HEK293 (cell line): ENCODE data around the gene TWIST2.

Experiments used
- CTCF ChIA-PET: fragments of 350-600 bp; formaldehyde crosslinking; extraction: SDS; loops from one replicate; lab custom pipeline; 2021; ENCODE audit warnings: antibody characterized with exemption; lab: Yijun Ruan, JAX
- POLR2A ChIA-PET: fragments of 300-600 bp; formaldehyde crosslinking; extraction: SDS; loops from one replicate; lab custom pipeline; 2020; ENCODE audit warnings: antibody characterized with exemption, inconsistent platforms; lab: Yijun Ruan, JAX
- H3K27ac ChIP-seq: fragments of 200-500 bp; sonication (Bioruptor generic); 2 replicates; pipeline ENCODE4 v1.5.1; 2014; ENCODE audit warnings: low read depth, low read length, control low read depth, inconsistent platforms; ENCODE audit errors: extremely low read depth
- H3K36me3 ChIP-seq, 2 experiments: fragments of 200-500 bp in 1 of 2; sonication (Bioruptor generic) in 1 of 2; 1 replicate in 1 of 2; 2 replicates in 1 of 2; pipeline ENCODE4 v1.5.1; 2014 to 2017; ENCODE audit warnings: inconsistent platforms in 2 of 2, low read length in 2 of 2; ENCODE audit not compliant: control insufficient read depth in 2 of 2, insufficient read depth in 1 of 2
- H3K4me1 ChIP-seq: fragments of 200-500 bp; sonication (Bioruptor generic); 2 replicates; pipeline ENCODE4 v1.5.1; 2014; ENCODE audit warnings: mild to moderate bottlenecking, low read length, inconsistent platforms; ENCODE audit not compliant: control insufficient read depth, insufficient read depth
- H3K4me3 ChIP-seq: 2 replicates; pipeline ENCODE4 v1.5.1; 2011; ENCODE audit warnings: low read depth, mild to moderate bottlenecking, control low read depth, low read length, moderate library complexity
- H3K9me3 ChIP-seq: fragments of 200-500 bp; sonication (Bioruptor generic); 2 replicates; pipeline ENCODE4 v1.5.1; 2014; ENCODE audit warnings: low read depth, low read length, inconsistent platforms; ENCODE audit not compliant: control insufficient read depth, insufficient read depth
- PRDM2 ChIP-seq: fragments of 450-650 bp; formaldehyde crosslinking; IDR thresholded peaks from 2 replicates; pipeline ENCODE4 v1.5.1; 2016; ENCODE audit warnings: missing biosample characterization, missing genetic modification characterization, borderline replicate concordance
- REPIN1 ChIP-seq: fragments of 450-650 bp; formaldehyde crosslinking; IDR thresholded peaks from 2 replicates; pipeline ENCODE4 v1.5.1; 2017; ENCODE audit warnings: missing biosample characterization, missing genetic modification characterization, low read depth
- TSHZ1 ChIP-seq: fragments of 450-650 bp; formaldehyde crosslinking; IDR thresholded peaks from 2 replicates; pipeline ENCODE4 v1.5.1; 2016; ENCODE audit warnings: missing biosample characterization, missing genetic modification characterization, borderline replicate concordance
- ZBTB6 ChIP-seq: fragments of 450-650 bp; formaldehyde crosslinking; IDR thresholded peaks from 2 replicates; pipeline ENCODE4 v1.5.1; 2017; ENCODE audit warnings: missing biosample characterization, missing genetic modification characterization
- ZEB2 ChIP-seq: fragments of 450-650 bp; formaldehyde crosslinking; IDR thresholded peaks from 2 replicates; pipeline ENCODE4 v1.5.1; 2016; ENCODE audit warnings: missing biosample characterization, missing genetic modification characterization
- ZNF10 ChIP-seq: fragments of 450-650 bp; formaldehyde crosslinking; IDR thresholded peaks from 2 replicates; pipeline ENCODE4 v1.5.1; 2017; ENCODE audit warnings: missing biosample characterization, missing genetic modification characterization
- ZNF211 ChIP-seq: fragments of 450-650 bp; formaldehyde crosslinking; IDR thresholded peaks from 2 replicates; pipeline ENCODE4 v1.5.1; 2016; ENCODE audit warnings: low read depth, missing biosample characterization, missing genetic modification characterization
- ZNF26 ChIP-seq: fragments of 450-650 bp; formaldehyde crosslinking; IDR thresholded peaks from 2 replicates; pipeline ENCODE4 v1.5.1; 2016; ENCODE audit warnings: missing biosample characterization, missing genetic modification characterization
- ZNF37A ChIP-seq: fragments of 450-650 bp; IDR thresholded peaks from 2 replicates; pipeline ENCODE4 v1.5.1; 2018; ENCODE audit warnings: missing biosample characterization, missing genetic modification characterization
- ZNF488 ChIP-seq: fragments of 450-650 bp; formaldehyde crosslinking; IDR thresholded peaks from 2 replicates; pipeline ENCODE4 v1.5.1; 2016; ENCODE audit warnings: missing biosample characterization, missing genetic modification characterization
- ZNF596 ChIP-seq: fragments of 450-650 bp; IDR thresholded peaks from 2 replicates; pipeline ENCODE4 v1.5.0; 2018; ENCODE audit warnings: missing biosample characterization, mild to moderate bottlenecking, missing genetic modification characterization, moderate library complexity
- ZNF670 ChIP-seq: fragments of 450-650 bp; formaldehyde crosslinking; IDR thresholded peaks from 2 replicates; pipeline ENCODE4 v1.5.1; 2016; ENCODE audit warnings: missing biosample characterization, missing genetic modification characterization, low read depth
- ZNF747 ChIP-seq: fragments of 450-650 bp; formaldehyde crosslinking; IDR thresholded peaks from 2 replicates; pipeline ENCODE4 v1.5.1; 2016; ENCODE audit warnings: missing biosample characterization, missing genetic modification characterization
- ZNF837 ChIP-seq: fragments of 450-650 bp; formaldehyde crosslinking; IDR thresholded peaks from 2 replicates; pipeline ENCODE4 v1.5.1; 2016; ENCODE audit warnings: missing biosample characterization, missing genetic modification characterization
- ZNF843 ChIP-seq: fragments of 450-650 bp; formaldehyde crosslinking; IDR thresholded peaks from 2 replicates; pipeline ENCODE4 v1.5.1; 2016; ENCODE audit warnings: missing biosample characterization, missing genetic modification characterization
- TF ChIP-seq, protein P1 (sequence below): fragments of 450-650 bp; formaldehyde crosslinking; IDR thresholded peaks from 2 replicates; pipeline ENCODE4 v1.5.1; 2016; ENCODE audit warnings: missing biosample characterization, missing genetic modification characterization

Gene TWIST2

GRCh38 chr2:238900511-238900910, 52.6 kb downstream of the TWIST2 start:
- Histone ChIP-seq H3K4me3 (no peak overlapping the region), H3K36me3 (no peaks in the 10 kb centered on the region; a peak in 1 of 3 replicates), H3K27ac (no peak overlapping the region), H3K9me3 (no peaks in the 10 kb centered on the region), H3K4me1 (no peaks in the 10 kb centered on the region)
- ChIA-PET POLR2A (no interaction called here), CTCF (no interaction called here)
- TF ChIP-seq ZNF747 (tag by site-specific recombination) (no peak), ZNF843 (tag by site-specific recombination) (no peak)

DNA sequence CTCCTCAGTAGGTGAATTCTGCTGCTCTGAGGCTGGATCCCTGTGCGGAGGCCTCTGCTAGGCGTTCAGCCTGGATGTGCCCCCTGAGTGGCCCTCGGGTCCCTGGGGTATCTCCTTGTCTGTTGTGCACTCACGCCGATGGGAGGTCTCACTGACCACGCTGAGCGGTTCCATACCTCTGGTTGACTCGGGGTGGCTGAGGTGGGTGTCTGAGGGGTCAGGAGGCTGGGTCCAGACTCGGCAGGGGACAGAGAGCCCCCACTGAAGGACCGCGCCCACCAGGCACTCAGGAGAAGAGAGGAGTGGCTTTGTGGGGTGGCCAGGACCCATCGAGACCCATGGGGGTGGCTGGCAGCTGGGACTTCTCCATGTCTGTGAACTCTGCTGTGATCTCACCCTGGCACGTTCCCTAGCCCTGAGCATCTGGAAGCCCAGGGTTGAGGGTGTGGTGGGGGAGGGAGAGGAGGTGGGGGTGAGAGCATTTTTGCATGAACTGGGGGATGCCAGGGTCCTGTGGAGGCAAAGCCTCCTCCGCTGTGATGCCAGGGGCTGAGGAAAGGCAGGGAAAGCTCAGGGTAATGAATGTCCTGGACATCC, 53.7 kb downstream of the TWIST2 start:
- no peaks in the 10 kb centered on the region; a peak in 1 of 3 replicates for H3K36me3 ChIP-seq
- TF ChIP-seq ZNF37A (tag by site-specific recombination) (no peak), TSHZ1 (tag by site-specific recombination) (no peak), ZNF10 (no peak), ZNF670 (tag by site-specific recombination) (no peak), ZNF211 (tag by site-specific recombination) (no peak), ZNF488 (tag by site-specific recombination) (no peak), ZBTB6 (no peak), ZEB2 (tag by site-specific recombination) (no peak), ZNF26 (tag by site-specific recombination) (no peak)
- H3K4me3 ChIP-seq = no peak overlapping the region
- ChIA-PET POLR2A (no interaction called here), CTCF (no interaction called here)
- no peak overlapping the region for H3K27ac ChIP-seq
- no peaks in the 10 kb centered on the region for H3K9me3 ChIP-seq
- no peaks in the 10 kb centered on the region for H3K4me1 ChIP-seq

DNA sequence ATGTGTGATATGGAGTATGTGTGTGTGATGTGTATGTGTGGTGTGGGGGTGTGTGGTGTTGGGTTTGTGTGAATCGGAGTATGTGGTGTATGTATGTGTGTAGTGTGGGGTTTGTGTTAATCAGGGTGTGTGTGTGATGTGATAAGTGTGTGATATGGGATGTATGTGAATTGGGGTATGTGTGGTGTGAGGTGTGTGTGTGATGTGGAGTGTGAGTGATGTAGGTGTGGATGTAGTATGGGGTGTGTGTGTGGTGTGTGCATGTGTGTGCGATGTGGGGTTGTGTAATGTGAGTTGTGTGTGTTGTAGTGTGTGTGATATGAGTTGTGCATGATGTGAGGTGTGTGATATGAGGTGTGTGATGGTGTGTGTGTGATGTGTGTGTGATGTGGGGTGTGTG, 54.4 kb downstream of the TWIST2 start:
- no peak overlapping the region for H3K27ac ChIP-seq
- ChIA-PET POLR2A (no interaction called here), CTCF (no interaction called here)
- no peak overlapping the region for H3K4me3 ChIP-seq
- H3K9me3 ChIP-seq = no peaks in the 10 kb centered on the region
- TF ChIP-seq ZNF596 = no peak
- no peak for TF ChIP-seq PRDM2 (tag by site-specific recombination)
- no peak for TF ChIP-seq ZNF837
- 0 out of 2 replicates have a peak, but pooled peaks have one; percentile 11 for TF ChIP-seq ZNF211 (tag by site-specific recombination)
- TF ChIP-seq, protein P1, sequence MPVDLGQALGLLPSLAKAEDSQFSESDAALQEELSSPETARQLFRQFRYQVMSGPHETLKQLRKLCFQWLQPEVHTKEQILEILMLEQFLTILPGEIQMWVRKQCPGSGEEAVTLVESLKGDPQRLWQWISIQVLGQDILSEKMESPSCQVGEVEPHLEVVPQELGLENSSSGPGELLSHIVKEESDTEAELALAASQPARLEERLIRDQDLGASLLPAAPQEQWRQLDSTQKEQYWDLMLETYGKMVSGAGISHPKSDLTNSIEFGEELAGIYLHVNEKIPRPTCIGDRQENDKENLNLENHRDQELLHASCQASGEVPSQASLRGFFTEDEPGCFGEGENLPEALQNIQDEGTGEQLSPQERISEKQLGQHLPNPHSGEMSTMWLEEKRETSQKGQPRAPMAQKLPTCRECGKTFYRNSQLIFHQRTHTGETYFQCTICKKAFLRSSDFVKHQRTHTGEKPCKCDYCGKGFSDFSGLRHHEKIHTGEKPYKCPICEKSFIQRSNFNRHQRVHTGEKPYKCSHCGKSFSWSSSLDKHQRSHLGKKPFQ (tag by site-specific recombination) = 0 out of 2 replicates have a peak, but pooled peaks have one; percentile 30
- TF ChIP-seq REPIN1 = no peak
- H3K4me1 ChIP-seq = no peaks in the 10 kb centered on the region
- H3K36me3 ChIP-seq = no peaks in the 10 kb centered on the region; a peak in 1 of 3 replicates
